Measurements from ENCODE around the gene DVL2. TPM values are rescaled to one million over a fixed set of nuclear protein-coding genes. Genes with fewer than 3 reads are reported as not detected.

The DVL2 gene
- polyA plus RNA-seq, 6 donors from 2014 or later, result 23.4 to 33.1 (median 25.5) TPM

Other genes starting within 250 kb of the DVL2 start
- gene ALOX12, start 238.5 kb downstream of the DVL2 start, polyA plus RNA-seq (ENCODE audit: low read depth in 6 of 6), result 1 to 10 TPM in 3 of 6 donors, under 1 TPM in 2, not detected in 1; 0.27 to 2.5 (median 1.4) TPM
- 100 to 1,000 TPM; 678 to 895 (median 858) TPM for gene RNASEK, start 221.9 kb downstream of the DVL2 start, polyA plus RNA-seq (ENCODE audit: low read depth in 6 of 6)
- gene BCL6B, start 211.5 kb downstream of the DVL2 start, polyA plus RNA-seq (ENCODE audit: low read depth in 6 of 6), result under 1 TPM in 3 of 6 donors, not detected in 3; 0.21 to 0.36 (median 0.29) TPM
- 1 to 10 TPM in 5 of 6 donors, under 1 TPM in 1; 0.66 to 3.0 (median 2.4) TPM for gene SLC16A13, start 198.5 kb downstream of the DVL2 start, polyA plus RNA-seq (ENCODE audit: low read depth in 6 of 6)
- 1 to 10 TPM in 5 of 6 donors, not detected in 1; 1.8 to 3.6 (median 2.3) TPM for gene SLC16A11, start 190.4 kb downstream of the DVL2 start, polyA plus RNA-seq (ENCODE audit: low read depth in 6 of 6)
- under 1 TPM in 1 of 6 donors, not detected in 5; 0.82 TPM for gene CLEC10A, start 154.3 kb downstream of the DVL2 start, polyA plus RNA-seq (ENCODE audit: low read depth in 6 of 6)
- not detected for gene ASGR2, start 119.7 kb downstream of the DVL2 start, polyA plus RNA-seq (ENCODE audit: low read depth in 6 of 6)
- gene ASGR1, start 55.1 kb downstream of the DVL2 start, polyA plus RNA-seq (ENCODE audit: low read depth in 6 of 6), result under 1 TPM in 1 of 6 donors, not detected in 5; 0.19 TPM
- gene DLG4, start 14.7 kb downstream of the DVL2 start, polyA plus RNA-seq (ENCODE audit: low read depth in 6 of 6), result under 1 TPM in 5 of 6 donors, not detected in 1; 0.06 to 0.29 (median 0.22) TPM
- 100 to 1,000 TPM in 1 of 6 donors, 10 to 100 TPM in 5; 63.9 to 102 (median 75.0) TPM for gene ACADVL, start 14.6 kb downstream of the DVL2 start, polyA plus RNA-seq (ENCODE audit: low read depth in 6 of 6)
- gene PHF23, start 4.9 kb upstream of the DVL2 start, polyA plus RNA-seq (ENCODE audit: low read depth in 6 of 6), result 10 to 100 TPM; 11.9 to 24.2 (median 20.5) TPM
- 1,000 to 10,000 TPM in 4 of 6 donors, 100 to 1,000 TPM in 2; 833 to 1,381 (median 1,181) TPM for gene GABARAP, start 7.9 kb upstream of the DVL2 start, polyA plus RNA-seq (ENCODE audit: low read depth in 6 of 6)
- gene CTDNEP1, start 17.2 kb upstream of the DVL2 start, polyA plus RNA-seq (ENCODE audit: low read depth in 6 of 6), result 10 to 100 TPM; 44.6 to 90.2 (median 53.0) TPM
- gene ELP5, start 17.7 kb upstream of the DVL2 start, polyA plus RNA-seq (ENCODE audit: low read depth in 6 of 6), result 10 to 100 TPM; 54.2 to 94.8 (median 80.6) TPM
- gene CLDN7, start 28.0 kb upstream of the DVL2 start, polyA plus RNA-seq (ENCODE audit: low read depth in 6 of 6), result 1 to 10 TPM in 5 of 6 donors, not detected in 1; 2.9 to 6.9 (median 4.8) TPM
- not detected for gene SLC2A4, start 47.2 kb upstream of the DVL2 start, polyA plus RNA-seq (ENCODE audit: low read depth in 6 of 6)
- not detected for gene YBX2, start 60.1 kb upstream of the DVL2 start, polyA plus RNA-seq (ENCODE audit: low read depth in 6 of 6)
- gene EIF5A, start 73.1 kb upstream of the DVL2 start, polyA plus RNA-seq (ENCODE audit: low read depth in 6 of 6), result 100 to 1,000 TPM; 195 to 802 (median 516) TPM
- 100 to 1,000 TPM; 103 to 131 (median 107) TPM for gene GPS2, start 80.8 kb upstream of the DVL2 start, polyA plus RNA-seq (ENCODE audit: low read depth in 6 of 6)
- gene NEURL4, start 94.8 kb upstream of the DVL2 start, polyA plus RNA-seq (ENCODE audit: low read depth in 6 of 6), result 1 to 10 TPM in 5 of 6 donors, not detected in 1; 1.2 to 2.7 (median 1.9) TPM
- 100 to 1,000 TPM; 117 to 177 (median 155) TPM for gene ACAP1, start 102.0 kb upstream of the DVL2 start, polyA plus RNA-seq (ENCODE audit: low read depth in 6 of 6)
- 10 to 100 TPM in 2 of 6 donors, 1 to 10 TPM in 4; 3.3 to 13.2 (median 8.3) TPM for gene KCTD11, start 117.6 kb upstream of the DVL2 start, polyA plus RNA-seq (ENCODE audit: low read depth in 6 of 6)
- not detected for gene TMEM95, start 120.6 kb upstream of the DVL2 start, polyA plus RNA-seq (ENCODE audit: low read depth in 6 of 6)
- gene TNK1, start 146.6 kb upstream of the DVL2 start, polyA plus RNA-seq (ENCODE audit: low read depth in 6 of 6), result 1 to 10 TPM; 1.2 to 4.2 (median 2.5) TPM
- gene PLSCR3, start 160.0 kb upstream of the DVL2 start, polyA plus RNA-seq (ENCODE audit: low read depth in 6 of 6), result 10 to 100 TPM; 43.1 to 73.4 (median 59.1) TPM
- gene TMEM256, start 169.6 kb upstream of the DVL2 start, polyA plus RNA-seq (ENCODE audit: low read depth in 6 of 6), result 10 to 100 TPM; 73.4 to 90.2 (median 81.3) TPM
- not detected for gene NLGN2, start 173.3 kb upstream of the DVL2 start, polyA plus RNA-seq (ENCODE audit: low read depth in 6 of 6)
- not detected for gene SPEM1, start 185.8 kb upstream of the DVL2 start, polyA plus RNA-seq (ENCODE audit: low read depth in 6 of 6)
- gene SPEM2, start 191.1 kb upstream of the DVL2 start, polyA plus RNA-seq (ENCODE audit: low read depth in 6 of 6), result not detected
- gene SPEM3, start 194.3 kb upstream of the DVL2 start, polyA plus RNA-seq (ENCODE audit: low read depth in 6 of 6), result not detected
- 10 to 100 TPM in 5 of 6 donors, 1 to 10 TPM in 1; 9.6 to 19.8 (median 13.5) TPM for gene TMEM102, start 200.9 kb upstream of the DVL2 start, polyA plus RNA-seq (ENCODE audit: low read depth in 6 of 6)
- under 1 TPM in 1 of 6 donors, not detected in 5; 0.16 TPM for gene FGF11, start 205.0 kb upstream of the DVL2 start, polyA plus RNA-seq (ENCODE audit: low read depth in 6 of 6)
- gene CHRNB1, start 210.5 kb upstream of the DVL2 start, polyA plus RNA-seq (ENCODE audit: low read depth in 6 of 6), result 10 to 100 TPM; 12.6 to 21.6 (median 15.6) TPM
- gene ZBTB4, start 245.1 kb upstream of the DVL2 start, polyA plus RNA-seq (ENCODE audit: low read depth in 6 of 6), result 10 to 100 TPM in 4 of 6 donors, 1 to 10 TPM in 2; 5.3 to 19.2 (median 10.5) TPM
- gene SLC35G6, start 246.9 kb upstream of the DVL2 start, polyA plus RNA-seq (ENCODE audit: low read depth in 6 of 6), result under 1 TPM in 2 of 6 donors, not detected in 4; 0.14 to 0.39 TPM
- gene POLR2A, start 249.8 kb upstream of the DVL2 start, polyA plus RNA-seq (ENCODE audit: low read depth in 6 of 6), result 10 to 100 TPM; 13.6 to 88.9 (median 47.1) TPM

Measured in naive B cell (primary cell).